ENCODE measurements around the gene MTMR10. TPM values are rescaled to one million over a fixed set of nuclear protein-coding genes. Genes with fewer than 3 reads are reported as not detected.

The MTMR10 gene
- total RNA-seq, 1 experiment from 2014 or later, result 23.2 TPM

- Mint-ChIP-seq H3K9me3 (peaks cover 0 to 2% of the 10 kb centered on the region in 2 experiments; a peak in 1 of 5 replicates), H3K36me3 (ENCODE audit: insufficient read depth in 1 of 3, low read depth in 3 of 3) (peaks cover 8 to 46% (median 37%) of the 10 kb centered on the region in 3 experiments; a peak in 6 of 7 replicates), H3K27me3 (ENCODE audit: low read depth) (no peaks in the 10 kb centered on the region; the same call in 1 of the 2 replicates), H3K4me3 (no peak overlapping the region), H3K27ac (no peak overlapping the region; a peak in 1 of 7 replicates), H3K4me1 (peaks cover 21 to 30% of the 10 kb centered on the region in 2 experiments)
- no peak overlapping the region for H2BK5ac ChIP-seq (ENCODE audit: insufficient read length, low read length)
- no peak overlapping the region for H2AFZ ChIP-seq (ENCODE audit: low read length)
- no peak overlapping the region for H3K27ac ChIP-seq (ENCODE audit: insufficient read length, low read depth, low read length)
- H3K18ac ChIP-seq (ENCODE audit: insufficient read length, low read depth, low read length), result no peak overlapping the region
- no peak overlapping the region for H2BK20ac ChIP-seq (ENCODE audit: low read depth, low read length, poor library complexity, severe bottlenecking)
- no peaks in the 10 kb centered on the region for H3K9me3 ChIP-seq (ENCODE audit: control insufficient read depth, low read depth, low read length)
- DNase-seq, result no peak
- no peak overlapping the region for H2BK15ac ChIP-seq (ENCODE audit: low read depth, low read length)
- H3K9ac ChIP-seq (ENCODE audit: extremely low read depth, insufficient read length, low read length), result no peak overlapping the region
- no peak overlapping the region for H2BK12ac ChIP-seq (ENCODE audit: insufficient read length, low read depth, low read length)
- no CpG with 5 or more reads among the region's 4 CpGs for WGBS (ENCODE audit: extremely low coverage, insufficient read length, low lambda C conversion rate)
- H3K79me2 ChIP-seq (ENCODE audit: insufficient read depth, low read length), result no peaks in the 10 kb centered on the region
- TF ChIP-seq CTCF (conservative IDR thresholded peaks at IDR 0.05), result no peak
- H3T11ph ChIP-seq (ENCODE audit: low read length), result no peak overlapping the region
- no peaks in the 10 kb centered on the region for H4K20me1 ChIP-seq (ENCODE audit: control insufficient read depth, insufficient read depth, insufficient read length)
- no peak overlapping the region for H3K14ac ChIP-seq (ENCODE audit: insufficient read depth, low read length)
- H3K23ac ChIP-seq (ENCODE audit: insufficient read length, low read depth, low read length), result no peak overlapping the region
- no peak overlapping the region for H4K91ac ChIP-seq (ENCODE audit: insufficient read length, low read depth, low read length)
- H3K79me1 ChIP-seq (ENCODE audit: insufficient read depth, low read depth, low read length, poor library complexity, severe bottlenecking), result no peaks in the 10 kb centered on the region
- no peak overlapping the region for H4K5ac ChIP-seq (ENCODE audit: insufficient read length, low read depth, low read length)
- H2AK5ac ChIP-seq (ENCODE audit: insufficient read length, low read length), result no peak overlapping the region
- no peak overlapping the region for H2BK120ac ChIP-seq (ENCODE audit: low read depth, low read length, poor library complexity, severe bottlenecking)
- no peak overlapping the region for H3K4ac ChIP-seq (ENCODE audit: low read depth, low read length)
- H3K4me2 ChIP-seq (ENCODE audit: insufficient read depth, insufficient read length, low read length), result no peak overlapping the region
- peaks cover 3% of the 10 kb centered on the region for H3K23me2 ChIP-seq (ENCODE audit: insufficient read length, low read depth, low read length, poor library complexity, severe bottlenecking)
- no peaks in the 10 kb centered on the region for H3K27me3 ChIP-seq (ENCODE audit: insufficient read depth, low read length)
- no peak overlapping the region for H3K56ac ChIP-seq (ENCODE audit: insufficient read length, low read depth, low read length)
- no peak overlapping the region for H4K8ac ChIP-seq (replicated peaks; ENCODE audit: insufficient read length, low read depth, low read length)
- H3K4me1 ChIP-seq (ENCODE audit: insufficient read depth, low read length), result no peaks in the 10 kb centered on the region
Measured at GRCh38 chr15:30906366-30906765, 85.1 kb downstream of the MTMR10 start.

All from H9 (cell line).